ENCODE measurements around the gene SLC39A5.
A peak's percentile ranks its signal among the peaks of the same experiment; 100 is the strongest.
"Not testable (repeated sequence)": the region's sequence is repeated elsewhere in the genome, so short reads cannot be mapped to it uniquely, and the experiment has no call there.

The SLC39A5 gene

GRCh38 chr12:56247923-56248322 lies 18.1 kb downstream of the SLC39A5 start:
- DNase-seq (ENCODE audit: low spot score), result no peak

GRCh38 chr12:56248711-56249110 lies 18.9 kb downstream of the SLC39A5 start:
- no peak for DNase-seq (ENCODE audit: low spot score)

DNA sequence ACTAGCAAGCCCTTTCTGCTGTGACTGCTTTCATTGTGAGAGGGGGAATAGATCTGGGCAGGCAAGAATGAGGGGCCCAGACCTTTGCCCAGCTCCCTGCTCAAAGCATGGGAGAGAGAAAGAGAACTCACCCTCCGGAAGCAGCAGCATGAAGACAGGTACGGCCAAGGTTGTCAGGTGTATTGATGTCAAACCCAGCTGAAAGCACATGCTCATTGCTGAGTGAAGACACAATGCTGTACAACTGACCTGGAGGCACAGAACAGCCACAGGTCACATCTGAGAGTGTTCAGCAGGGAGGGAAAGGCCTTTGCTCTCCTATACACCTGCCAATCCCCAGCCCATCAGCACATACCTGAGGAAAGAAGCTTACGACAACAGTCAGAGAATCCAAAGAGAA lies 22.8 kb downstream of the SLC39A5 start:
- DNase-seq (ENCODE audit: low spot score), result no peak

DNA sequence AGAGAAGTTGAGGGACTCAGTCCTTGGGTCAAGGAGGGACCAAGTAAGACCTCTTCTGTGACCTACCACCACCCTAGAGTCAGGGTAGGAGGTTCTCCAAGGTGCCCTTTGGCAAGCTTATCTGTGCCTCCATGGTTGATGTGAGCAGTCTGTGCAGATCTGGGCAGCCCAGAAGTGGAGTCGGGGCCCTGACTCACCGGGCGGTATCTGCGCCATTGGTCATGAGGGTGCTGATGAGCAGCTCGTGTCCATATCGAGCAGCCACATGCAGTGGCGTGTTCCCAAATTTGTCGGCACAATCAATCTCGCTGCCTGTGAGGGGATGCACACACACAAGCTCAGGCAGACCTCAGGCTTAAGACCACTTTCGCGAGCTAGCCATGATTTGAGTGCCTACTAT lies 23.2 kb downstream of the SLC39A5 start:
- DNase-seq (ENCODE audit: low spot score), result no peak

- DNase-seq (ENCODE audit: low spot score), result no peak
Observed at GRCh38 chr12:56255671-56256070, 25.8 kb downstream of the SLC39A5 start.

DNA sequence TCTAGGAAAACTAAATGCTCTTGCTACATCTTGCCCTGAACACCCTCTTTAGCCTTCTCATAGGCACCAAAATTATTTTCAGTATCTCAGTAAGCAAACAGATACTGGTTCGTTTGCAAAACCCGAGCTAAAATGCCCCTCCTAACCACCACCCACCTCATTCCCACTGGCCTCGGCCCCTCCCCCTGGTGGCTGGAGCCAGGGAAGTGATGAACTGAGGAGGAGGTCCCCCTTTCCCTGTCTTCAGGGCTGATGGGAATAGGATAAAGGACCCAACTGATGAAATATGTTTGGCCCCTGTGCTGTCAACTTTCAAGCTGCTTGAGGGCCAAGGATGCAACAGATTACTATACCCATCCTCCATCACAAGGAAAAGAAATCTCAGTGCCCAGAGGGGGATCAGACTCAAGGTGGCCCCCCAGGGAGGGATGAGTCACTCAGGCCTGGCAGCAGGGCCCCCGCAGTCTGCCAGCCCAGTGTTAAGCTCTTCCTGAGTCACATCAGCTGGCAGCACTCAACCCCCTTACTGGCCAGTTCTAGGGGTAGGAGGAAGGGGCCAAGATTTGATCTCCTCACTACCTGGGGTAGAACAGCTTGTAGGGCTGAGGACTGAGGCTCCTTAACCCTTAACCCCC lies 26.6 kb downstream of the SLC39A5 start:
- peak; percentile 52 for DNase-seq (ENCODE audit: low spot score)

GRCh38 chr12:56257071-56257470 lies 27.2 kb downstream of the SLC39A5 start:
- no peak for DNase-seq (ENCODE audit: low spot score)

GRCh38 chr12:56257491-56258067 lies 27.7 kb downstream of the SLC39A5 start:
- peak; percentile 63 for DNase-seq (ENCODE audit: low spot score)

- DNase-seq (ENCODE audit: low spot score), result peak; percentile 97
Observed at GRCh38 chr12:56258068-56258819, 28.4 kb downstream of the SLC39A5 start, which contains the start of gene ANKRD52. ANKRD52 (minus strand) TSS chr12:56258384; CDS start chr12:56258269, 115 bp downstream.

- DNase-seq (ENCODE audit: low spot score), result no peak
Observed at GRCh38 chr12:56258820-56259183, 29.0 kb downstream of the SLC39A5 start.

DNA sequence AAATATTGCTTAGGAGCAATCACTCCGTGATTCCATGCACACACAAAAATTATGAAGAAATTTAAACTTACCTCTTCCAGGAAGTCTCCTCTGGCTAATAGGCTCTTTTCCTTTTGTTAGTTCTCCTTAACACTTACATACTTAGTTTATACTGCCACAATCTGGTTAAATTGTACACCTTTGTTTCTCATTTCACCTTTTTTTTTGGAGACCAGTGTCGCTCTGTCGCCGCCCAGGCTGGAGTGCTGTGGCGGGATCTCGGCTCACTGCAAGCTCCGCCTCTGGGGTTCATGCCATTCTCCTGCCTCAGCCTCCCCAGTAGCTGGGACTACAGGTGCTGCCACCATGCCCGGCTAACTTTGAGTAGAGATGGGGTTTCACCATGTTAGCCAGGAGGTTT lies 30.5 kb downstream of the SLC39A5 start:
- no peak for DNase-seq (ENCODE audit: low spot score)

- no peak for DNase-seq (ENCODE audit: low spot score)
Observed at GRCh38 chr12:56260921-56261320, 31.1 kb downstream of the SLC39A5 start.

GRCh38 chr12:56261503-56262232 lies 31.8 kb downstream of the SLC39A5 start:
- DNase-seq (ENCODE audit: low spot score), result peak; percentile 87

GRCh38 chr12:56262955-56263354 lies 33.1 kb downstream of the SLC39A5 start:
- not testable (repeated sequence) for DNase-seq (ENCODE audit: low spot score)

- not testable (repeated sequence) for DNase-seq (ENCODE audit: low spot score)
Observed at GRCh38 chr12:56266068-56266692, 36.3 kb downstream of the SLC39A5 start.

- DNase-seq (ENCODE audit: low spot score), result peak; percentile 97
Observed at GRCh38 chr12:56266693-56267442, 37.0 kb downstream of the SLC39A5 start, which contains the start of gene COQ10A. COQ10A (plus strand) TSS chr12:56266942; CDS start chr12:56267119, 177 bp downstream.

GRCh38 chr12:56267443-56268071 lies 37.7 kb downstream of the SLC39A5 start:
- peak; percentile 28 for DNase-seq (ENCODE audit: low spot score)

- peak; percentile 53 for DNase-seq (ENCODE audit: low spot score)
Observed at GRCh38 chr12:56271031-56271430, 41.2 kb downstream of the SLC39A5 start.

DNA sequence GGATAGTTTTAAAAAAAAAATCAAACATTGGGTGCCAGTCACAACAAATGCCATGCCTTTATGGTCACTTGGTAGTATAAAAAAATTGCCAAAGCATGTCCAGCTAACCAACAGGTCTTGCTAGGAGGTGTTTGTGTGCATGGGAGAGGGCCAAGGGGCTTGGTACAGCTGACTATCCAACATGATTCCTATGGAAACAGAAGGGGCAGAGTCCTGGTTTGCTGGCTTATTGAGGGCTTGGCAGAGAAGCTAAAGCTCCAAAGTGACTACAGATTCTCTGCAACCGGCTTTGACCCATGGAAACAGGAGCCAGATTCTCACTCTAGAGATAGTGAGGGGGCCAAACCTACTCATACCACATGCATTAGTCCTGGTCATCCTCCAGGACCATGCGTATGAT lies 42.6 kb downstream of the SLC39A5 start:
- DNase-seq (ENCODE audit: low spot score), result not testable (repeated sequence)

- DNase-seq (ENCODE audit: low spot score), result no peak
Observed at GRCh38 chr12:56274299-56274698, 44.4 kb downstream of the SLC39A5 start.

- DNase-seq (ENCODE audit: low spot score), result no peak
Observed at GRCh38 chr12:56278905-56279304, 49.1 kb downstream of the SLC39A5 start.

Measured in GM03348 (cell line).